Nucleus accumbens (tissue), 56 donors: ENCODE results near the gene EP400.
A peak's percentile ranks its signal among the peaks of the same experiment; 100 is the strongest.

Source experiments
- DNase-seq, 56 donors: peaks; one replicate each; lab custom pipeline; 2025; lab: John Stamatoyannopoulos, UW

EP400 gene, protein sequence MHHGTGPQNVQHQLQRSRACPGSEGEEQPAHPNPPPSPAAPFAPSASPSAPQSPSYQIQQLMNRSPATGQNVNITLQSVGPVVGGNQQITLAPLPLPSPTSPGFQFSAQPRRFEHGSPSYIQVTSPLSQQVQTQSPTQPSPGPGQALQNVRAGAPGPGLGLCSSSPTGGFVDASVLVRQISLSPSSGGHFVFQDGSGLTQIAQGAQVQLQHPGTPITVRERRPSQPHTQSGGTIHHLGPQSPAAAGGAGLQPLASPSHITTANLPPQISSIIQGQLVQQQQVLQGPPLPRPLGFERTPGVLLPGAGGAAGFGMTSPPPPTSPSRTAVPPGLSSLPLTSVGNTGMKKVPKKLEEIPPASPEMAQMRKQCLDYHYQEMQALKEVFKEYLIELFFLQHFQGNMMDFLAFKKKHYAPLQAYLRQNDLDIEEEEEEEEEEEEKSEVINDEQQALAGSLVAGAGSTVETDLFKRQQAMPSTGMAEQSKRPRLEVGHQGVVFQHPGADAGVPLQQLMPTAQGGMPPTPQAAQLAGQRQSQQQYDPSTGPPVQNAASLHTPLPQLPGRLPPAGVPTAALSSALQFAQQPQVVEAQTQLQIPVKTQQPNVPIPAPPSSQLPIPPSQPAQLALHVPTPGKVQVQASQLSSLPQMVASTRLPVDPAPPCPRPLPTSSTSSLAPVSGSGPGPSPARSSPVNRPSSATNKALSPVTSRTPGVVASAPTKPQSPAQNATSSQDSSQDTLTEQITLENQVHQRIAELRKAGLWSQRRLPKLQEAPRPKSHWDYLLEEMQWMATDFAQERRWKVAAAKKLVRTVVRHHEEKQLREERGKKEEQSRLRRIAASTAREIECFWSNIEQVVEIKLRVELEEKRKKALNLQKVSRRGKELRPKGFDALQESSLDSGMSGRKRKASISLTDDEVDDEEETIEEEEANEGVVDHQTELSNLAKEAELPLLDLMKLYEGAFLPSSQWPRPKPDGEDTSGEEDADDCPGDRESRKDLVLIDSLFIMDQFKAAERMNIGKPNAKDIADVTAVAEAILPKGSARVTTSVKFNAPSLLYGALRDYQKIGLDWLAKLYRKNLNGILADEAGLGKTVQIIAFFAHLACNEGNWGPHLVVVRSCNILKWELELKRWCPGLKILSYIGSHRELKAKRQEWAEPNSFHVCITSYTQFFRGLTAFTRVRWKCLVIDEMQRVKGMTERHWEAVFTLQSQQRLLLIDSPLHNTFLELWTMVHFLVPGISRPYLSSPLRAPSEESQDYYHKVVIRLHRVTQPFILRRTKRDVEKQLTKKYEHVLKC (N-terminal part only)

DNA sequence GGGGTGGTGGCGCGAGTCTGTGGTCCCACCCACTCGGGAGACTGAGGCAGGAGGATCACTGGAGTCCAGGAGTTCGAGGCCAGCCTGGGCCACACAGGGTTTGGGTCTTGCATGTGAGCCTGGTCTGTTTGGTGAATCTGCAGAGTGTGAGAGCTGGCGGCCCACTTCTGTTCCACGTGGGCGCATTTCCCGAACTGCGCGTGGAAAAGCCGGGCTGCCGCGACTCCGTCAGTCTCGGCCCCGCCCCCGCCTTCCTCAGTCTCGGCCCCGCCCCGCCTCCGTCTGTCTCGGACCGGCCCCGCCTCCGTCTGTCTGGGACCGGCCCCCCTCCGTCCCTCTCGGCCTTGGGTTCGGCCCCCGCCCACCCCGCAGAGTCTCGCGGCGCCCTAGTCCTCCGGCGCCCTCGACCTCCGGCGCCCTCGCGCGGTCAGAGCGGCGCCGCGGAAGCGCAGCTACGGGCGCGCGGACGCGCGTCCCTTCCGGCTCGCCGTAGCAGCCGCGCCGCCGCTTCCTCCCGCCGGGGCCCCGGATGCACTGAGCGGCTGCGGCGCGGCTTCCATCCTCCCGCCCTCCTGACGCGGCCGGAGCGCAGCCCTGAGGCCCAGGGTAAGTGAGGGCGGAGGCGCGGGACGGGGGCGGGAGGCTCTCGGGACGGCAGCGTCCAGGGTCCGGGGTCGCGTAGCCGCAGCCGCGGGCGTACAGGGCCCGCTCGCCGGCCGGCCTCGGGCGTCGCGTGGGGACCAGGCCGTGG is at the start of gene EP400:
TSS of gene EP400 (plus strand) at position 512 of the 751 bp plus-strand sequence. CDS start 10,678 bp downstream, outside the sequence.
- DNase-seq: peak in 55 of 56 donors; percentile 44 to 95 (median 84)

DNA sequence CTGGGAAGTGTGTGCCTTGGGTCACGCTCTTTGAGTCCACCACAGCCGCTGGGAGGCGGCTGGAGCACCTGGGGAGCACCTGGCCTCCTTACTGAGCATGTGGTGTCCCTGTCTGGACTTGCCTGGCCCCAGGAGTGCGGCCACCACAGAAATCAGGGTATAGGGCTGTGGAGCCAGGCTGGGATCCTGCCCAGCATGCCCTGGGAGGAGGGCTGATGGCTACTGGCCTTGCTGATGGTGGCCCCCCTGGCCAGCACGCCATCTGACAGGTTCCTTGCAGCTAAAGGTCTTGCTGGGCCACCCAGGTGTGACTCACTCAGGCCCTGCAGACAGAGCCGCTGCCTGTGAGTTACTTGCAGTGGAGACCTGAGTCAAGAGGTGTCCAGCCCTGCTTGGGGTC is 49.3 kb upstream of the EP400 start:
- DNase-seq: no peak

DNA sequence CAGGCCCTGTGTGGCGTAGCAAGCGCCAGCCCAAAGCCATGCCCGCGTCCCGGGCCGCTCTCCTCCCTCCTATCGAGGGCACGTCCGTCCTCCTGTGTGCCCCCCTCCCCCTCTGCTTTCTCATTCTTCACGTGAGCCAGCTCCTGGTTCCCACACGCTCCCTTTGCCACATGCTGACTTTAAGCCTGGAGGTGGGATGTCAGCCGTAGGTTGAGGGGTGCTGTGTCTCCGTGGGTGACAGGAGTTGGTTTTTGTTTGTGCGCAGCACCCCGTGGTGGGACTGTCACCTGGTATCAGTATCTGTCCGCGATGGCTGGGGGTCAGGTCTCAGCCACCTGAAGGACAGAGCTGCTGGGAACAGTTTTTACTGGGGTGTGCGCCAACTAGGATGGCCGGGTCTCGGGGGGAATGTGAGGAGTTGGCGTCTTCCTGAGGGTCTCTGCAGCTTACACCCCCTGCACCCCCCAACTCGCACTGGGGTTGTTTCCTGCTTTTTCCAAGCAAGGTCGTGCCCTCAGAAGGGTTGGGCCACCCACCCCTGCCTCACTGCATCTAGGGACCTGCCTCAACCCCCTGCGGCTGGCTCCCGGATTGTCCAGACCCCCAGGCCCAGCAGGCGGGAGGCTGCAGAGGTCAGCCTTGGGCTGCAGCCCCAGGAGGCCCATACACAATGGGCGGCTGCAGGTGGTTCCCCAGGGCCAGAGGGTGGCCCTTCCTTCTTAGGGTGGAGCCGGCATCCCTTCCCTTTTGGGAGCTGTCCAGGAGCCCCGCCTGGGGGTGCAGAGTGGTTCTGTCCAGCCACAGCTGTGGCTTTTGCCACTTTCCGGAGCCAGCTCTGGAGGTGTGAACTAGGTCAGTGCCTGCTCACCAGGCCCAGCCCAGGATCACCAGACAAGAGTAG is 48.1 kb upstream of the EP400 start:
- peak in 2 of 56 donors; percentile 22 to 24 for DNase-seq

DNA sequence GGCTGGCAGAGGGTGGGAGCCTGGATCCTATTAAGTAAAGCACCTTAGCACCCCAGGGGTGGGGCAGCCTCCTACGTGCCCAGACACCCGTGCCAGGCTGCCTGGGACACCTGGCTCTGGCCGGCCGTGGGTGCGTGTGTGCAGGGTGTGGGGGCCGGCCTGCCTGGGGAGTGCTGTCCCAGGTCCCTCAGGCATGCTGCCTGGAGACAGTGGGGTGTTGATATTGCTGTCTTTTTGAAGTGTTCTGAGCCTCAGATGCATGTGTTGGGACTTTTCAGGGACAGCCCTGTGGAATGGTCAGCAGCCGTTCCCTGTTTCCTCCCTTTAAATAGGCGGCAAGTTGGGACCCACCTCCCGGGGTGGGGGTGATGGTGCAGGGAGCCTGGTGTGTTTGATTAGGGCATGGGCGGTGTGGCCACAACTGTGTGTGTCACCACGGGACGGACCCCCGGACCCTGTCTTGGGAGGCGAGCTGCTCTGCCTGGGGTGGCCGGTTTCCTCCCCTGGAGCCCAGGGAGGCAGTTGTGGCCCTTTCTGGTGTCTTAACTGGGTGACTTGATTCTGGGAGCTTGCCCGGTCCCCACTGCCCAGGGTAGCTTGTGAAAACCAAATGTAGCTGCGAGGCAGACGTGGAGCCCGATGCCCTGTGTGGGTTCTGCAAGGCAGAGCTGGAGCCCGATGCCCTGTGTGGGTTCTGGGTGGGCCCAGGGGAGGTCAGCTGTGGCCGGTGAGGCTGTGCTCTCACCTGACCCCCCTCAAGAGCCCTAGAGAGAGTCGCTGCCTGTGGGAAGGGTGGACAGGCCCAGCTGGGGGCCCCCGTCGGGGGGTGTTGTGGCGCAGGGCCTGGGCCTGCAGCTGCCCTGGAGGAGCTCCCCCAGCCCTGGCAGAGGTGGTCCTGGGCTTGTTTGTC is 47.2 kb upstream of the EP400 start:
- no peak for DNase-seq

DNA sequence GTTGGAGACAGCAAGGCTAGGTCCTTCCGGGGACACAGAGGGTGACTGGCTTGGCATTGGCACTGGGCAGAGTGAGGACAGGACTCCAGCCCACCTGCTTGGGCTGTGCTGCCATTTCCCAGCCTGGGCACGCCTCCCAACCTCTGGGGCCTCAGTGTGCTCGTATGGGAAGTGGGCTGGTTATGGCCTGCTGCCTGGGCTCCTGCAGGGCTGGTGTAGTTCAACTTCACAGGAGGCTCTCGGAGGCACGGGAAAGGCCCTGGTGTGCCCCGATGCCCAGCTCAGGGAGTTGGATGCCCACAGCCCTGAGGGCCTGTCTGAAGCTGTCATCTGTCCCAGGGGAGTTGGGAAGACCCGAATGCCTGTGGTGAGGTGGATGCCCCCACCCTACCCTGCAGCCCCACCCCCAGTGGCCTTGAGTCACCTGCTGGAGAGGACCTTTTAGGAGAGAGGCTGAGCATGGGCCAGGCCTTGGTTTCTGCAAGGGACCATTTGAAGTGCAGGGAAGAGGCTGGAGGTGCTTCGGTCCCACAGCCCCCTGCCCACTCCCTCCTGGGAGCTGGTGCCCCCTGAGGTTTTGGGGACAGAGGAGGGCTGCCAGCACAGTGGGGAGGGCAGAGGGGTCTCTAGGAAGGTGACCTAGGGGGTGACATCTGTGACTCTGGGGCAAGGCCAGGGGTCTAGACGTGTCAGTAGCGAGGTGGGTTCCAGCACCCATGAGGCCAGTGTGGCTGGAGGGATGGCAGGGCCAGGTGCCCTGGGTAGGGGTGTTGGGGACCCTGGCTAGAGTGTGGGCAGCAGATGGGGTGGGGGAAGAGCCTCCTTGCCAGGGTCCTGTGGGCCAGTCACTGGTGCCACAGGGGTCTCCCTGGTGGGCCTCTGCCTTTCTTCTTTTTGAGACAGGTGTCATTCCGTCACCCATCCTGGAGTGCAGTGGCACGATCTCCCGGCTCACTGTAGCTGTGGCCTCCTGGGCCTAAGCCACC is 46.2 kb upstream of the EP400 start:
- no peak for DNase-seq

DNA sequence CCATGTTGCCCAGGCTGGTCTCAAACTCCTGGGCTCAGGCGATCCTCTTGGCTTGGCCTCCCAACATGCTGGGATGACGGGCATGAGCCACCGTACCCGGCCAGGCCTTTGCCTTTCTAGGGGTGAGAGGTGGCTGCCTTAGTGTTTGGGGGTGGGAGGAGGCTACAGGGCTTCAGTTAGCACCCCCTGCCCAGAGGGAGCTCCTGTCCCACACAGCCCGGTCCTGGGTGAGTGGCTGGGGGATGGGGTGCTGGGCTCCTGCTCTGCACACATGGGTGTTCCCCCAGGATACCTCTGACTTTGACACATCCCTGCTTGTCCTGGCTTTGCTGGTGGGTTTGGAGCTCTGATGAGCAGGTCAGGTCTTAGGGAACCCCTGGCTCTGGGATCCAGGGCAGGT is 45.4 kb upstream of the EP400 start:
- DNase-seq: no peak

DNA sequence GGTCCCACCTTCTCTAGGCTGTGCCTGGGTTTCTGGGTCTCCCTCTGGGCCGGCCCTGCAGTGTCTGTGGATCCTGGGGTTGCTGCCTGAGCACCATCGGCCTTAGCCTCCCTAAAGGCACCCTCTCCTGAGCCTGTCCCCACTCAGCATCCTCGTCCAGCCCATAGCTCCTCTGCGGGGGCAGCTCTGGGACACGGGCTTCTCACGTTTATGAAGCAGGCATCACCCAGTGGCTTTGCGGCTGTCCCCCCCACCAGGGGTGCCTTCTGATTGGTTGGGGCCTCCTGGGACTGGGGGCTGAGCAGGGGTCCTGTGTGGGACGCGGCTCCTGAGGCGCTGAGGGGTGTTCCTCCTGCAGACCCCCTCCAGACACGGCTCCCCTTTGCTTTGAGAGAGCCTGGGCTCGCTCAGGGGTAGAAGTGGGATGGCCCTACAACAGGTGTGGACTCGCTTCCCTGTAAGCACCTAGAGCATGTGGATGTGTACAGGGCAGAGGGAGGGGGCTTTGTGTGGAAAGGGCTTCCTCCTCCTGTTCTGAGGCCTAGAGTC is 44.6 kb upstream of the EP400 start:
- no peak for DNase-seq

DNA sequence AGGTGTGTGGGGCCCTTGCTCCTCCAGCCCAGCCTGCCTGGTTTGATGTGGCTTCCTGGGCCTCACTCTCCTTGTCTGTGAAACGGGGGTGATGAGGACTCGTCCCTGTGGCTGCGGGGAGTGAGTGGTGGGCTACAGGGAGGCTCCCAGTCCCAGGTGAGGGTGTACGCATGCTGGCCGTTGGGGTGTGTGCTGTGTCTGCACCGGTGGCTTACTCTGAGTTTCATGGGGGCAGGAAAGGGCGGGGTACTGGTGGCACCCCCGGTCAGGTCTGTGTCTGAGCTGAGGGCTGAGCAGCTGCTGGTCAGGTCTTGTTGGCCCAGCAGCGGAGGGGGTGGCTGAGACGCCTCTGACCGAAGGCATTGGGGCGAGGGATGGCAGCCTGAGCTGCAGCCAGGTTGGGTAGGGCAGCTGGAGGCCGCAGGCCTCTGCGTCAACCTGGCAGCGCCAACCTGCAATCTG is 44.1 kb upstream of the EP400 start:
- DNase-seq: no peak

DNA sequence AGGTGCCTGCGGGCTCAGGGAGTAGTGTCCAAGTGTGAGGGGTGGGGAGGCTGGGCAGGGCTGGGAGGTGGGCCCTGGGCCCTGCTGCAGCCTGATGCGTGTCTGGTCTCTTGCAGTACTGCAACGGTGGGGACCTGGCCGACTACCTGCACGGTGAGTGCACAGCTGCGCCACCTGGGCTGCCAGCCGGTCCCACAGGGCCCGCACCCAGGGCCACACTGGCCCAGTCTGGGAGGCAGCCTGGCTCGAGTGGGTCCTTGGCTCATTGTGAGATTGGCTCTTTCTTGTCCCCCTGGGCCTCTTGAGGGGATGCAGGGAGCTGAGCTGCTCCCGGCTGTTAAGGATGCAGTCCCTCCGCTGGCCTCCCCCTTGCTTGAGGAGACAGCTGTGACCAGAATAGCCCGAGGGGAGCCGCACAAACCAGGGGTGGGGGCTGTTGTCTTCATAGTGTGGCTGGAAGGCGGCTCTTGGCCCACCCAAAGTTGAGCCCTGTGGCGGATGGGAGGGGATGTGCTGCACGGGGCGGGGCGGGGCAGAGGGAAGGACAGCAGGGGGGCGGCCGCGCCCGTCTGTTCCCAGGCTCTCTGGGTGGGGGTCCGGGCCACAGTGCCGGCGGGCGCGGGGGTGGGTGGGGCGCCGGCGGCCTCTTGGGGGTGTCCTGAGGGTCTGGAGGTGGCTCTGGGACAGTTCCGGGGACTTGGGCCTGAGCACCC is 42.2 kb upstream of the EP400 start:
- DNase-seq: no peak

DNA sequence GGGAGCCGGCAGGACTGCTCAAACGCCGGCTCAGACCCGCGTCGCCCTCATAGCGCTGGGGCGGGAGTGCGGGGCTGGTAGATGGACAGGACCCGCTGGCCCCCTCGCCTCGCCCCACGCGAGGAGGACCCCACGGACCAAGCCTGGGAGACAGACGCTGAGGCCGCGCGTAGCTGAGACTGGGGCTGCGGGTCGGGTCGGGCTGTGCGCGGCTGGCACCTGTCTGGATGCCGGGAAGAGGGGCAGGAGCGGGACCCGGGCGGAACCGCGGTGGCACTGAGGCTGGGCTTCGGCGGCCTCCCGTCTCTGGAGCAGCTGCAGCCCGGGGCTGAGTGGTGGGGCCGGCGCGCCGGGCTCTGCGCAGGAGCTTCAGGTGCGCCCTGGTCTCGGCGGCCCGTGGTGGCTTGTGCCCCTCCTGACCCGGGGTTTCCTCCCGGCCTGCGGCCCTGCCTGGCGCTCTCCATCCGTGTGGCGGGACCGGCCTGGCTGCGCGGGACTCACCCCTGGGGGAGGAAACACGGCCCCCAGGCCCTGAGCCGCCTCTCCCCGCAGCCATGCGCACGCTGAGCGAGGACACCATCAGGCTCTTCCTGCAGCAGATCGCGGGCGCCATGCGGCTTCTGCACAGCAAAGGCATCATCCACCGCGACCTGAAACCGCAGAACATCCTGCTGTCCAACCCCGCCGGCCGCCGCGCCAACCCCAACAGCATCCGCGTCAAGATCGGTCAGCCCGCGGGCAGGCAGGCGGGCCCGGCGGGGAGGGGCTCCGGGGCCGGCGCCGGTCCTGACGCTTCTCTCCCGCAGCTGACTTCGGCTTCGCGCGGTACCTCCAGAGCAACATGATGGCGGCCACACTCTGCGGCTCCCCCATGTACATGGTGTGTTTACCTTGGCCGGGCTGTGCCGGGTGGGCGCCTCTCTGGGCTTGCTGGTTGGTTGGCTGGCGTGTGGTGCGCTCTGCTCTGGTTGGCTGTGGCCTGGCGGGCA is 41.4 kb upstream of the EP400 start:
- no peak for DNase-seq

DNA sequence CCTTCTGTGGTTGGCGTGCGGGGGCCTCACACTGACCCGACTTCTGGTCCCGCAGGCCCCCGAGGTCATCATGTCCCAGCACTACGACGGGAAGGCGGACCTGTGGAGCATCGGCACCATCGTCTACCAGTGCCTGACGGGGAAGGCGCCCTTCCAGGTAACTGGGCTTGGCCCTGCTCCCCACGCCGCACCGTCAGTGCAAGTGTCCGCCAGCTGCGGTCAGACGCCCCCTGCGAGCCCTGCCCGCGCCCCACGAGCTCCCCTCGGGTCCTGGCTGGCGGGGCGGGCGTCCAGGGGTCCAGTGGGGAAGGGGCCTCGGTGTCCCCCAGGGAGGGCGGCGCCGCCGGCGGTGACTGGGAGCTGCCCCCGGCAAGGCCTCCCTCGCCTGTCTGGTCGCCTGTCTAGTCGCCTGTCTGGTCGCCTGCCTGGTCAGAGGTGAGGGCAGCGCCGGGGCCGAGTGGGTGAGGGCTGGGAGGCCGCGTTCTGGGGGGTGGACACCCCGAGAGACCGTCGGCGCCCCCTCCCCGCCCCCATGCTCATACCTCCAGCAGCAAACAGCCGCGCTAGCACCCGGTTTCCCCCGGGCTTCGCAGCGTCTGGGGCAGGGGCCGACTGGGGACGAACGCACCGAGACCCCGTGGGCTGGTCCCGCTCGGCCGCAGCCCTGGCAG is 40.5 kb upstream of the EP400 start:
- DNase-seq: no peak

DNA sequence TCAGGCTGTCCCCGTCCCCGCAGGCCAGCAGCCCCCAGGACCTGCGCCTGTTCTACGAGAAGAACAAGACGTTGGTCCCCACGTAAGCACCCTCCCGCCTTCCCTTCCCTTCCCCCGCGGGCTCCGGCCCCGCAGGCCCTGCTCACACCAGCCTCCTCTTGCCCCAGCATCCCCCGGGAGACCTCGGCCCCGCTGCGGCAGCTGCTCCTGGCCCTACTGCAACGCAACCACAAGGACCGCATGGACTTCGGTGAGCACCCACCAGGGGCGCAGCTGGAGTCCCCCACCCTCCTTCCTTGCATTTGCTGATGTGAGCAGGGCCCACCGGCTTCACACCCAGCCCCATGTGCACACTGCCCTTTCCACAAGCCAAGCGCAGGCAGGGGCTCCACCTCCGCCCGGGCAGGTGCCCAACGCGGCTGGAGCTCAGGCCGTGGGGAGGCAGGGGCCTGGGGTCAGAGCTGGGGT is 40.0 kb upstream of the EP400 start:
- DNase-seq: no peak

DNA sequence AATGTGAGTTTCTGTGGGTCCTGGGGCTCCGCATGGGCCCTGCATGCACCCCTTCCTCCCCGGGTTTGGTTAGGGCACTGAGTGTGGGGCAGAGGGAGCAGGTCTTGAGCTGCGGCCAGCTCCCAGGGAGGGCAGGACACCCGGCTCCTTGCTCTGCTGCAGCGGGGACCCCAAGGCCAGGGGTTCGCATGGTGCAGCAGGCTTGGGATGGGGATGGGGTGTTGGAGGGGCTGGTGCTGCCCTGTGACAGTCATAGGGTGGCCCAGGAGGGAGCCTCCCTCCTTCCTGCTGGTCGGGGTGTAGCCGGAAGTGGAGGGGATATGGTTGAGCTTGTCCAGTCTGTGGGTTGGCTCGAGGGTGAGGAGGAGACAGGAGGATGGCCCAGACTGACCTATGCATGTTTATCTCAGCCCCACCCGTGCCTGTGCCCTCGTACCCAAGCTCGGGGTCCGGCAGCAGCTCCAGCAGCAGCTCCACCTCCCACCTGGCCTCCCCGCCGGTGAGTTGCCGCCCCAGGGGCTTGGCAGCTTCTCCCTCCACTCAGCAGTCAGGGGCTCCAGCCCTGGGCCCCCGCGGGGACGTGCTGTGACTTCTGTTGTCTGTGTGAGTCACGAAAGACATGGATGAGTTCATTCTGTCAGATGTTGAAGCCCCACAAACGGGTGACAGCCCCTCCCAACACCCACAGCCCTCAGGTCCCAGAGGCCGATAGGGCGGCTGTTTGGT is 39.3 kb upstream of the EP400 start:
- DNase-seq: peak in 13 of 56 donors; percentile 10 to 58 (median 37)
